H1 (cell line): ENCODE data around the gene OMP. TPM values are rescaled to one million over a fixed set of nuclear protein-coding genes. Genes with fewer than 3 reads are reported as not detected.
"Not testable (repeated sequence)": the region's sequence is repeated elsewhere in the genome, so short reads cannot be mapped to it uniquely, and the experiment has no call there.

Experiments
- CTCF ChIA-PET: fragments of 300-600 bp; sonication (Branson Sonifier 250); formaldehyde crosslinking; loops from one replicate; lab custom pipeline; 2021; ENCODE audit not compliant: partially characterized antibody; lab: Charles Lee
- POLR2A ChIA-PET: fragments of 300-600 bp; sonication (Branson Sonifier 250); formaldehyde crosslinking; loops from one replicate; lab custom pipeline; 2021; ENCODE audit warnings: inconsistent platforms; ENCODE audit not compliant: partially characterized antibody; lab: Charles Lee
- DNase-seq, 2 experiments: peaks; one replicate each; pipeline versions ENCODE4 v3.0.0 to v3.0.0-alpha.2; 2010 to 2022; ENCODE audit warnings: low spot score in 2 of 2, low read depth in 1 of 2, mixed read lengths in 1 of 2
- FAIRE-seq: peaks from 2 replicates; lab custom pipeline; 2011; peaks lifted over from hg19 to GRCh38; lab: Jason Lieb, UNC
- H2AFZ ChIP-seq: 2 replicates; pipeline ENCODE4 v1.8.1; 2012; ENCODE audit warnings: low read length, inconsistent platforms
- H2AK5ac ChIP-seq: 2 replicates; pipeline ENCODE4 v1.6.1; 2013; ENCODE audit warnings: low read depth, low read length
- H2BK120ac ChIP-seq: replicated peaks from 2 replicates; pipeline ENCODE3; 2013; ENCODE audit warnings: low read depth, low read length, inconsistent platforms
- H2BK12ac ChIP-seq: 2 replicates; pipeline ENCODE4 v1.6.1; 2013; ENCODE audit warnings: low read depth, low read length
- H2BK15ac ChIP-seq: 2 replicates; pipeline ENCODE4 v1.6.1; 2013; ENCODE audit warnings: low read length
- H2BK20ac ChIP-seq: 2 replicates; pipeline ENCODE4 v1.6.1; 2013; ENCODE audit warnings: low read length
- H2BK5ac ChIP-seq: 2 replicates; pipeline ENCODE4 v1.6.1; 2013; ENCODE audit warnings: low read depth, low read length
- H3K14ac ChIP-seq: 2 replicates; pipeline ENCODE4 v1.6.1; 2013; ENCODE audit warnings: inconsistent platforms; ENCODE audit not compliant: insufficient read length
- H3K18ac ChIP-seq: 2 replicates; pipeline ENCODE4 v1.6.1; 2013; ENCODE audit warnings: low read length; ENCODE audit errors: extremely low read depth
- H3K23ac ChIP-seq: 2 replicates; pipeline ENCODE4 v1.6.1; 2013; ENCODE audit warnings: inconsistent platforms; ENCODE audit not compliant: insufficient read length
- H3K23me2 ChIP-seq: 2 replicates; pipeline ENCODE4 v1.6.1; 2013; ENCODE audit warnings: low read depth, low read length
- H3K27ac ChIP-seq: 2 replicates; pipeline ENCODE4 v1.6.1; 2011; ENCODE audit warnings: low read depth, low read length, inconsistent platforms
- H3K27me3 ChIP-seq, 4 experiments: replicated peaks in 1 of 4; 1 replicate in 1 of 4; 2 replicates in 3 of 4; pipeline versions ENCODE4 v1.6.1 to v1.8.1; 2011 to 2013; ENCODE audit warnings: low read length in 3 of 4, mild to moderate bottlenecking in 3 of 4, inconsistent platforms in 2 of 4, mixed read lengths in 2 of 4, moderate library complexity in 1 of 4; ENCODE audit not compliant: control insufficient read depth in 3 of 4, insufficient read depth in 3 of 4; ENCODE audit errors: extremely low read depth in 1 of 4
- H3K36me3 ChIP-seq, 4 experiments: 2 replicates each; pipeline versions ENCODE4 v1.6.1 to v1.8.1; 2011 to 2013; ENCODE audit warnings: mild to moderate bottlenecking in 4 of 4, low read length in 3 of 4, moderate library complexity in 2 of 4, control low read depth in 1 of 4, inconsistent platforms in 1 of 4; ENCODE audit not compliant: insufficient read depth in 4 of 4, control insufficient read depth in 2 of 4
- H3K4ac ChIP-seq: replicated peaks from 2 replicates; pipeline ENCODE3; 2013; ENCODE audit warnings: low read length, low read depth, mixed read lengths, inconsistent platforms; ENCODE audit not compliant: insufficient read length
- H3K4me1 ChIP-seq, 4 experiments: replicated peaks in 1 of 4; 1 replicate in 1 of 4; 2 replicates in 3 of 4; pipeline versions ENCODE4 v1.6.1 to v1.8.1; 2011 to 2013; ENCODE audit warnings: low read length in 3 of 4, inconsistent platforms in 2 of 4, mixed read lengths in 1 of 4; ENCODE audit not compliant: insufficient read depth in 4 of 4, control insufficient read depth in 3 of 4
- H3K4me2 ChIP-seq, 2 experiments: 2 replicates each; pipeline versions ENCODE4 v1.6.1 to v1.8.1; 2011 to 2013; ENCODE audit warnings: low read depth in 2 of 2, low read length in 2 of 2, control low read depth in 1 of 2, inconsistent platforms in 1 of 2, mild to moderate bottlenecking in 1 of 2; ENCODE audit not compliant: insufficient read depth in 1 of 2
- H3K4me3 ChIP-seq, 4 experiments: fragments of 200-600, 300-600 bp in 1 of 4; sonication (generic), shearing (Covaris generic), sonication (Bioruptor Twin) in 1 of 4; 2 replicates each; pipeline versions ENCODE4 v1.5.1 to v1.8.1; 2011 to 2016; ENCODE audit warnings: low read length in 4 of 4, low read depth in 3 of 4, control low read depth in 2 of 4, inconsistent platforms in 2 of 4, mild to moderate bottlenecking in 2 of 4, mixed read lengths in 1 of 4, moderate library complexity in 1 of 4; ENCODE audit not compliant: insufficient read depth in 2 of 4; ENCODE audit errors: extremely low read depth in 1 of 4
- H3K56ac ChIP-seq: replicated peaks from 2 replicates; pipeline ENCODE3; 2013; ENCODE audit warnings: low read depth, mild to moderate bottlenecking, mixed read lengths, low read length, inconsistent platforms; ENCODE audit not compliant: insufficient read length
- H3K79me1 ChIP-seq: 2 replicates; pipeline ENCODE4 v1.6.1; 2013; ENCODE audit warnings: low read depth, low read length, control low read depth
- H3K79me2 ChIP-seq, 2 experiments: 2 replicates each; pipeline versions ENCODE4 v1.6.1 to v1.8.1; 2012 to 2013; ENCODE audit warnings: low read length in 2 of 2, mild to moderate bottlenecking in 2 of 2, inconsistent platforms in 1 of 2; ENCODE audit not compliant: insufficient read depth in 2 of 2, control insufficient read depth in 1 of 2
- H3K9ac ChIP-seq, 4 experiments: replicated peaks in 1 of 4; 1 replicate in 1 of 4; 2 replicates in 3 of 4; pipeline versions ENCODE4 v1.6.1 to v1.8.1; 2011 to 2013; ENCODE audit warnings: low read depth in 3 of 4, low read length in 3 of 4, control low read depth in 2 of 4, mild to moderate bottlenecking in 2 of 4, moderate library complexity in 2 of 4, inconsistent platforms in 1 of 4; ENCODE audit errors: extremely low read depth in 1 of 4
- H3K9me3 ChIP-seq, 2 experiments: 2 replicates each; pipeline versions ENCODE4 v1.6.1 to v1.8.1; 2012 to 2013; ENCODE audit warnings: mild to moderate bottlenecking in 2 of 2, moderate library complexity in 2 of 2, control low read depth in 1 of 2, inconsistent platforms in 1 of 2, low read depth in 1 of 2, low read length in 1 of 2, mixed read lengths in 1 of 2; ENCODE audit not compliant: insufficient read depth in 2 of 2
- H4K20me1 ChIP-seq, 2 experiments: replicated peaks in 1 of 2; 2 replicates each; pipeline versions ENCODE3 to v1.8.1; 2011 to 2013; ENCODE audit warnings: inconsistent platforms in 2 of 2, low read length in 2 of 2, mild to moderate bottlenecking in 1 of 2; ENCODE audit not compliant: insufficient read depth in 2 of 2, control insufficient read depth in 1 of 2
- H4K5ac ChIP-seq: 2 replicates; pipeline ENCODE4 v1.6.1; 2013; ENCODE audit warnings: low read length, low read depth, mixed read lengths, inconsistent platforms; ENCODE audit not compliant: insufficient read length
- H4K8ac ChIP-seq: 2 replicates; pipeline ENCODE4 v1.8.0; 2013; ENCODE audit warnings: mild to moderate bottlenecking, moderate library complexity, low read length, inconsistent platforms; ENCODE audit not compliant: insufficient read depth; ENCODE audit errors: extremely low read depth
- H4K91ac ChIP-seq: replicated peaks from 2 replicates; pipeline ENCODE3; 2013; ENCODE audit warnings: low read length, mixed read lengths, inconsistent platforms; ENCODE audit not compliant: insufficient read length
- SAP30 ChIP-seq: fragments of 300-600 bp; sonication (generic); IDR thresholded peaks from 2 replicates; pipeline ENCODE4 v1.7.1; 2012; ENCODE audit warnings: low read length, moderate library complexity, mild to moderate bottlenecking, inconsistent platforms; ENCODE audit not compliant: insufficient read depth, insufficient replicate concordance
- WGBS, 2 experiments: shearing (Covaris generic) in 1 of 2; methylation state at CpG; one replicate each; pipeline versions ENCODE4 v1.1.6 to v1.1.7; 2013 to 2015; ENCODE audit warnings: low lambda C conversion rate in 2 of 2, mixed read lengths in 2 of 2, inconsistent platforms in 1 of 2, low coverage in 1 of 2, missing lambda C conversion rate in 1 of 2; ENCODE audit not compliant: insufficient replicate concordance in 2 of 2, insufficient coverage in 1 of 2, insufficient read length in 1 of 2; ENCODE audit errors: extremely low coverage in 1 of 2, missing lambda C conversion rate in 1 of 2; 5-methylcytosine and 5-hydroxymethylcytosine counted together
- polyA plus RNA-seq, 7 experiments: library from polyadenylated mRNA; depleted of rRNA in 3 of 7; stranded (reverse) in 5 of 7; unstranded in 2 of 7; fragments of >200 nt in 5 of 7; fragments of 200-250 nt in 2 of 7; gene quantifications; 1 replicate in 5 of 7; 2 replicates in 1 of 7; 4 replicates in 1 of 7; pipeline versions ENCODE4 v1.2.1 to v1.2.3, GENCODE V29; 2011 to 2013; ENCODE audit warnings: missing spikeins in 2 of 7, mixed read lengths in 2 of 7
- total RNA-seq: library from RNA; stranded (reverse); fragmentation: NEBNext Ultra II Directional; extraction: Animal tissue kit (Norgen Biotek cat#: 25700); gene quantifications from 2 replicates; pipeline ENCODE4 v1.2.1, GENCODE V29; 2021

Gene OMP
- total and polyA plus RNA-seq, 2 of the 8 experiments (the other 6 are each of a cell fraction or from before 2014, with no cell fraction given): not detected

DNA sequence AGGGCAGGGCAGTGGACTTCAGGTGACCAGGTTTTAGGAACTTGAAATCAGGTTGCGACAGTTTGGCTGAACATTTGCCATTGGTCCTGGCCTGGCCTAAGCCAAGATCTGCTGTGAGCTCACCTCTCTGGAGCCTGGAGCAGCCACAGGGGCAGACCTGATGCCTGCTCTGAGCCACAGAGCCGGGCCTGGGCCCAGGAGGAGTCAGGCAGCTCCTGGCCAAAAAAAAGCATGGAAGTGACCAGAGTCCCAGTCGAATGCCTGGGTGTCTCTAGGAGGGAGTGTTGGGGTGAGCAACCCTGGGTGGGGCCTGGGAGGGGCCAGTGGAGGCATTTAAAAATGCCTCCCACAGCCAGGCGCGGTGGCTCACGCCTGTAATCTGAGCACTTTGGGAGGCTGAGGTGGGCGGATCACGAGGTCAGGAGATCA is 6.0 kb upstream of the OMP start (continued):
- TF ChIP-seq SAP30: no peak

DNA sequence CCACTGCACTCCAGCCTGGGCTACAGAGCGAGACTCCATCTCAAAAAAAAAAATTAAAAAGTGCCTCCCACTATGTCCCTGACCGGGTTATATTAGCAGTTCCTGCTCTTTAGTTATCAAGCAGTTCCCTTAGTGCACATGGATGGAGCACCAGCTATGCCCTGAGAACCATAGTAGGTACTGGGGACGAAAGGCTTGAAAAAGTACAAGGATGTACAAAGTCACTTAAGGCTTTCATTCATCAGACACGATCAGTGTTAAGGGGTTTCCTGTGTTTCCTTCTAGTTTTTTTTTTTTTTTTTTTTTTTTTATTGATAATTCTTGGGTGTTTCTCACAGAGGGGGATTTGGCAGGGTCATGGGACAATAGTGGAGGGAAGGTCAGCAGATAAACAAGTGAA is 5.5 kb upstream of the OMP start:
- H2BK15ac ChIP-seq, H2BK120ac ChIP-seq, DNase-seq, H3K4me3 ChIP-seq, H3K27ac ChIP-seq, H3K36me3 ChIP-seq, H3K79me1 ChIP-seq, H3K23ac ChIP-seq, FAIRE-seq, H4K20me1 ChIP-seq, H4K91ac ChIP-seq, H3K27me3 ChIP-seq, H3K23me2 ChIP-seq, H3K18ac ChIP-seq, H3K9me3 ChIP-seq, H3K79me2 ChIP-seq, H3K4me1 ChIP-seq, H3K9ac ChIP-seq, H3K4ac ChIP-seq, H2AK5ac ChIP-seq, H4K8ac ChIP-seq, H2BK5ac ChIP-seq, H3K4me2 ChIP-seq, H2BK12ac ChIP-seq, POLR2A ChIA-PET, H3K56ac ChIP-seq, H3K14ac ChIP-seq, H2BK20ac ChIP-seq, H4K5ac ChIP-seq, H2AFZ ChIP-seq: not testable (repeated sequence)
- CTCF ChIA-PET: interaction anchor here (0.7 to 11.6 kb wide), 3 partner anchors 12 to 30 kb away, joined by 3 to 297 read pairs (median 95); partner anchors contain the start of genes CAPN5 and OMP
- 95% methylated on average over 4 of the region's 4 CpGs; no CpG with 5 or more reads in 1 of the 2 experiments for WGBS, 2 experiments
